ENCODE results near the gene RNF175. TPM values are rescaled to one million over a fixed set of nuclear protein-coding genes. Genes with fewer than 3 reads are reported as not detected.

RNF175 gene
- total RNA-seq, 3 donors from 2014 or later: 3.6 to 5.9 TPM; not detected in 1

DNA sequence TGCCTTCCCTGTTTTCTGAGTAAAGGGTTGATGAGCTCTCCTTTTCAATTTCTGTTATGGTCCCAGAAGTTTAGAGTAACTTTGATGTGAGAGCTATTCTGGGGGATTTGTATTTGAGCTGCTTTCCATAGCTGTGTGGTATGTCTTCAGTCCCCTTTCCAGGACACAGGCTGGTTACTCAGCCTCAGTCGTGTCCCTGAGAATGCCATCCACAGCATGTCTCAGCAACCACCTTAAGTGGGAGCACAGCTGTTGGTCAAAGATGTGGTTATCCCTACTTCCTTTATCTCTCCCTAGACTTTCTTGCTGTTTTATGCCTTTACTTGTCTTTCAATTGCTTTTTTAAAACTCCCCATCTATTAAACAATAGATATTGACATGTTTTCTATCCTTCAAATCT, 37.8 kb downstream of the RNF175 start:
- Histone ChIP-seq H3K36me3 (no peaks in the 10 kb centered on the region), H3K27ac (no peak overlapping the region), H3K27me3 (no peaks in the 10 kb centered on the region), H3K9me3 (no peaks in the 10 kb centered on the region), H3K4me3 (no peak overlapping the region), H3K4me1 (no peaks in the 10 kb centered on the region)
- TF ChIP-seq, protein P1, sequence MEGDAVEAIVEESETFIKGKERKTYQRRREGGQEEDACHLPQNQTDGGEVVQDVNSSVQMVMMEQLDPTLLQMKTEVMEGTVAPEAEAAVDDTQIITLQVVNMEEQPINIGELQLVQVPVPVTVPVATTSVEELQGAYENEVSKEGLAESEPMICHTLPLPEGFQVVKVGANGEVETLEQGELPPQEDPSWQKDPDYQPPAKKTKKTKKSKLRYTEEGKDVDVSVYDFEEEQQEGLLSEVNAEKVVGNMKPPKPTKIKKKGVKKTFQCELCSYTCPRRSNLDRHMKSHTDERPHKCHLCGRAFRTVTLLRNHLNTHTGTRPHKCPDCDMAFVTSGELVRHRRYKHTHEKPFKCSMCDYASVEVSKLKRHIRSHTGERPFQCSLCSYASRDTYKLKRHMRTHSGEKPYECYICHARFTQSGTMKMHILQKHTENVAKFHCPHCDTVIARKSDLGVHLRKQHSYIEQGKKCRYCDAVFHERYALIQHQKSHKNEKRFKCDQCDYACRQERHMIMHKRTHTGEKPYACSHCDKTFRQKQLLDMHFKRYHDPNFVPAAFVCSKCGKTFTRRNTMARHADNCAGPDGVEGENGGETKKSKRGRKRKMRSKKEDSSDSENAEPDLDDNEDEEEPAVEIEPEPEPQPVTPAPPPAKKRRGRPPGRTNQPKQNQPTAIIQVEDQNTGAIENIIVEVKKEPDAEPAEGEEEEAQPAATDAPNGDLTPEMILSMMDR (IDR thresholded peaks at IDR 0.05): no peak
- TF ChIP-seq POLR2A (IDR thresholded peaks at IDR 0.05) (no peak), POLR2AphosphoS5 (IDR thresholded peaks at IDR 0.05) (no peak)
- no peak for DNase-seq (ENCODE audit: low spot score in 2 of 2)
- intact Hi-C loops (cut with DNase I; ENCODE audit: low total_unique reads): no loop called here

DNA sequence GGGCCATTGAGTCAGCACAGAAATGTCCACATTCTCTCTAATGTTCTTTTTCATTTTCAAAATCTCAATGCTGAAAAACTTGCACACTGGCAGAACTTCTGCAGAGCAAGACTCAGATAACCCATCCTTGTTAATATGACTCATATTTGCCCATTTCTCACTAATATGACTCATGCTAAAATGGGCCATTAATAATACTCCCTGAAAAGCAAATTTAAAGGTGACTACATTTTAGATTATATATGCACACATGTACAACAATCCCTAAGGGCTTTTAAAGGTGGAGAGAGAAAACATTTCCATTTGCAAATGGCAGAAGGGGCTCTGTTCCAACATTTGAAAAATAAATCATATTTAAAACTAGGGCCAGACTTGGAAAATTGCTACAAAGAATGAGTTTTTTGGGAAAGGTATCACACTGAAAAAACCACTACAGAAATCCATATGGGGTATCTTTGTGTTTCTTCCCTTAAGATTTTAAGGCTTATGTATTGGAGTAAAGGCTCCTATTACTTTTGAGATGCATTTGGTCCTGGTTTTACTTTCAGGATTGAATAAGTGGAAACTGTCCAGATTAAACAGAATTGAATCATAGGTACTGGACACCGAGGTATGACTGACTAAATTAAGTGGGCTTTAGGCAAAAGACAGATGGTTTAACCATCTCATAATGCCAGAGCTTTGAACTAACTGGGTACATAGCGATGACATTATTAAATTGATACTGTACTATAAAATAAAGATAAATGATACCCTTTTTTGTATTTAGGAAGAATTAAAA, 45.8 kb downstream of the RNF175 start:
- no peaks in the 10 kb centered on the region for H3K4me1 ChIP-seq
- no peak for TF ChIP-seq POLR2AphosphoS5 (IDR thresholded peaks at IDR 0.05)
- TF ChIP-seq, protein P1 (IDR thresholded peaks at IDR 0.05): no peak
- TF ChIP-seq POLR2A (IDR thresholded peaks at IDR 0.05): no peak
- H3K4me3 ChIP-seq: no peak overlapping the region
- DNase-seq (ENCODE audit: low spot score in 2 of 2): no peak
- H3K27me3 ChIP-seq: no peaks in the 10 kb centered on the region
- no peaks in the 10 kb centered on the region for H3K9me3 ChIP-seq
- intact Hi-C loops (cut with DNase I; ENCODE audit: low total_unique reads): no loop called here
- H3K36me3 ChIP-seq: no peaks in the 10 kb centered on the region
- no peak overlapping the region for H3K27ac ChIP-seq

DNA sequence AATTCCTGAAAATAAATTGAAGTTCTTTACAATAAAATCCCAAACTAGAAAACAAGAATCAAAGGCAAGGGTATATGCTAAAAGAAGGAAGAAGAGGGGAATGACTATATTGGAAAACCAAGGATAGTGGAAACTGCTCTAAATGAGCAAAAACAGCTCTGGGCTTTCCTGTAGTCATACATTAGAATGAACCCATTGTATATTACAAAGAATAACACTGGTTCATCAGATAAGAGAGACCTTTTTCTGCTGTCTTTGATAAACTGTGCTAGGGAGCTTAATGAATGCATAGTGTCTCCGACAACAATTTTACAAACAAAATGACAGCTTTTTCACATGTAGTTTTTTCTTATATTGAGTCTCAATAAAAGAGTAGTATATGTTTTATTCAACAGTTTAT, 49.1 kb downstream of the RNF175 start:
- Histone ChIP-seq H3K27ac (no peak overlapping the region), H3K27me3 (no peaks in the 10 kb centered on the region), H3K4me1 (no peaks in the 10 kb centered on the region), H3K9me3 (no peaks in the 10 kb centered on the region), H3K36me3 (no peaks in the 10 kb centered on the region), H3K4me3 (no peak overlapping the region)
- no peak for DNase-seq (ENCODE audit: low spot score in 2 of 2)
- intact Hi-C loops (cut with DNase I; ENCODE audit: low total_unique reads): no loop called here
- no peak for TF ChIP-seq POLR2A (IDR thresholded peaks at IDR 0.05)
- TF ChIP-seq, protein P1 (IDR thresholded peaks at IDR 0.05): no peak
- no peak for TF ChIP-seq POLR2AphosphoS5 (IDR thresholded peaks at IDR 0.05)

DNA sequence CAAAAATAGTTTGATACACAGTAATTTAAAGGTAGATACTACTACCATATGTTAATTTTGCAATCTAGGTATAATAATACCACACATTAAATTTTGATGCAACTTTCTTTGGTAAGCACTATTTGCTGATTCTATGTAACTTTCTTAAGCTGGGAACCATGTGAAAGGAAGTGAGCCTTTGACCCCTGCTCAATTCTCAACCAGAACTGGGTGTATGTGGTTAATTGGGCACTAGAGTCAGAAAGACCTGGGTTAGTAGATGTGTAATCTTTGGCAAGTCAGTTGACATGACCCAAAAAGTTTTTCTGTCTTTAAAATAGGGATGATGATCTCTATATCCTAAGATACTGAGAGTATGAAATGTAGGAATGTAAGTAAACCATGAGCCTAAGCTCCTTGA, 53.3 kb downstream of the RNF175 start:
- no peak overlapping the region for H3K4me3 ChIP-seq
- H3K9me3 ChIP-seq: no peaks in the 10 kb centered on the region
- H3K27me3 ChIP-seq: no peaks in the 10 kb centered on the region
- H3K27ac ChIP-seq: no peak overlapping the region
- TF ChIP-seq POLR2A (IDR thresholded peaks at IDR 0.05) (no peak), POLR2AphosphoS5 (IDR thresholded peaks at IDR 0.05) (no peak)
- TF ChIP-seq, protein P1 (IDR thresholded peaks at IDR 0.05): no peak
- no peaks in the 10 kb centered on the region for H3K4me1 ChIP-seq
- intact Hi-C loops (cut with DNase I; ENCODE audit: low total_unique reads): no loop called here
- H3K36me3 ChIP-seq: no peaks in the 10 kb centered on the region
- DNase-seq (ENCODE audit: low spot score in 2 of 2): no peak

DNA sequence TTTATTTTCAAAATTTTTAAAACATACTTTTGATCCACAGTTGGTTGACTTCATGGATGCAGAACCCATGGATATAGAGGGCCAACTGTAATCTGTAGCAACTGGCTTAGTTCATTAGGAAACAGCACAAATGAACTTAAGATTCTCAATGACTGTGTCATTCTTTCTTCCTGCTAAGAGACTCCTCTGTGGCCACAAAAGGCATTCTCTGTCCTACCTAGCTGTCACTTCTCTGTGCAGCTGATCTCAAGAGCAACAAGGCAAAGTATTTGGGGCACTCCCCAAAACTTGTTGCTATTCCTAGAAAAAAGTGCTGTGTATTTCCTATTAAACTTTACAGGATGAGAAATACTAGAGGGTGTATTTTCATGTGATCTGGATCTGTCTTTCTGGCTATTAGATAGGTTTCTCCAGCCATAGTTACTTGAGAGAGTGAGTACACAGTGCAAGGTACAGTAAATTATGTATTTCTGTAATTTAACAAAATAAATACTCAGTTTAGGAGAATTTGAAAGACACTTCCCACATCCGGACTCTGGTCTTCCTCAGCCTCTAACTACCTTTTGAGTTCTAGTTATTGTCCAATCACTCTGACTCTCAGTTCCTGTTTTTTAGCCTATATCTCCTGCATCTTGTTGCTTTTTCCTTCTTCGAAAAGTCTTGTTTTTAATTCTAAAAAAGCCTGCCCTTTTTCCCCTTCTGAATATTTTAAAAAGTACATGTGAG, 53.9 kb downstream of the RNF175 start:
- intact Hi-C loops (cut with DNase I; ENCODE audit: low total_unique reads): no loop called here

More for the DNA sequence above, 53.9 kb downstream of the RNF175 start:
- H3K4me3 ChIP-seq: no peak overlapping the region
- H3K27ac ChIP-seq: no peak overlapping the region
- no peak for TF ChIP-seq POLR2A (IDR thresholded peaks at IDR 0.05)
- TF ChIP-seq POLR2AphosphoS5 (IDR thresholded peaks at IDR 0.05): no peak
- no peaks in the 10 kb centered on the region for H3K36me3 ChIP-seq
- DNase-seq (ENCODE audit: low spot score in 2 of 2): no peak
- H3K9me3 ChIP-seq: no peaks in the 10 kb centered on the region
- no peaks in the 10 kb centered on the region for H3K27me3 ChIP-seq
- no peaks in the 10 kb centered on the region for H3K4me1 ChIP-seq
